Adipocyte (in vitro differentiated cells): ENCODE data around the gene KRTAP13-2.

Experiments
- DNase-seq: peaks from one replicate; pipeline ENCODE4 v3.0.0-alpha.2; 2015; ENCODE audit warnings: low read depth
- H3K27me3 ChIP-seq: replicated peaks from 2 replicates; pipeline ENCODE4 v1.7.0; 2013; ENCODE audit warnings: mild to moderate bottlenecking, low read length, moderate library complexity; ENCODE audit not compliant: control insufficient read depth, insufficient read depth
- H3K36me3 ChIP-seq: 2 replicates; pipeline ENCODE4 v1.7.0; 2013; ENCODE audit warnings: low read length, mild to moderate bottlenecking, moderate library complexity; ENCODE audit not compliant: control insufficient read depth, insufficient read depth, severe bottlenecking
- H3K4me1 ChIP-seq: 2 replicates; pipeline ENCODE4 v1.7.0; 2013; ENCODE audit warnings: mild to moderate bottlenecking, low read length, moderate library complexity; ENCODE audit not compliant: control insufficient read depth, insufficient read depth
- H3K4me3 ChIP-seq: 2 replicates; pipeline ENCODE4 v1.7.0; 2013; ENCODE audit warnings: mild to moderate bottlenecking, low read length, moderate library complexity
- H3K9ac ChIP-seq: 2 replicates; pipeline ENCODE4 v1.7.0; 2013; ENCODE audit warnings: mild to moderate bottlenecking, low read length, moderate library complexity
- H3K9me3 ChIP-seq: 2 replicates; pipeline ENCODE4 v1.7.0; 2013; ENCODE audit warnings: mild to moderate bottlenecking, low read length, moderate library complexity; ENCODE audit not compliant: control insufficient read depth

KRTAP13-2 gene

DNA sequence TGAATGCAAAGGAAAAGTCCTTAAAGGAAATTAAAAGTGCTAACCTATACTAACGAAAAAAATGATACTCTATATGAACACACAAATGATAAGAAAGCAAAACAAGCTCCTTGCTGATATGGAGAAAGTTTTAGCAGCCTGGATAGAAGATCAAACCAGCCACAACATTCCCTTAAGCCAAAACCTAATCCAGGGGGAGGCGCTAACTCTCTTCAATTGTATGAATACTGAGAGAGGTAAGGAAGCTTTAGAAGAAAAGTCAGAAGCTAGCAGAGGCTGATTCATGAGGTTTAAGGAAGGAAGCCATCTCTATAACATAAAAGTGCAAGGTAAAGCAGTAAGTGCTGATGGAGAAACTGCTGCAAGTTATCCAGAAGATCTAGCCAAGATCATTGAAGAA, 27.1 kb downstream of the KRTAP13-2 start:
- Histone ChIP-seq H3K9me3 (peaks cover 7% of the 10 kb centered on the region), H3K4me1 (peaks cover 21% of the 10 kb centered on the region)

DNA sequence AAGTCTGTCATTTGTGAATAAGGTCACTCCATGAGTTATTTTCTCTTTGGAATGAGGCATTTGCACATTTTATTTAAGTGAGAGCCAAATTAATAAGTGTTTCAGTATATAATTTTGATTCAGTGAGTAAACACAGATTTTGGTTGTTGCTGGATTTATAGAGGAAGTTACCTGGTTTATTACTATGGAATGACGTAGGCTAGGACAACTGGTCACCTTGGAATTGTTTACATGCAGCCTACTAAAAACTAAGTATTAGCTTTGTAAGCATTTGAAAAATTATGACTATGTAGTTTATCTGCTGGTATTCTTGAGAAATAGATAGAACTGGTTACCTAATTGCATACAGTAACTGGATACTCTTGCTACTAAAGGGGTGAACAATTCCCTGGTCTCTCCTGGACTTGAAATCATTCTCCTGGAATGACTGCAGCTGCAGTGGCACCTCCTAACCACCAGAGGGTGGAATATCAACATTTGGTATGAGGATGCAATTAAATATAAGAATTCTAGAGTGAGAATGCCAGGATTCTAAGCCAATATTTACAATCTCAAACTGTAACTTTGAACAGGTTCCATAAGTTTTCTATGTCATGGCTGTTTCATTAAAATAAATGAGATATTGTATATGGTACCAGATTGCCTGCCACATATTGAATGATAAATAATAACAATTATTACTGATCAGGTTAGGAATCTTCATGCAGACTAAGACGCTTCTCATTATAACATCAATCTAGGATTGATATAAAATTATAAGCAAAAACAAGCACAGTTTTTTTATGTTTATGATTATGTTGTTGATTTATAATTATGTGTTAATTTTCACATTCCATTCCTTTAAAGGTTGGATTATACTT, 31.1 kb downstream of the KRTAP13-2 start:
- Histone ChIP-seq H3K9me3 (peaks cover 7% of the 10 kb centered on the region), H3K27me3 (no peaks in the 10 kb centered on the region), H3K4me1 (peaks cover 43% of the 10 kb centered on the region), H3K36me3 (no peaks in the 10 kb centered on the region), H3K9ac (no peak overlapping the region), H3K4me3 (no peak overlapping the region)
- DNase-seq: peak; percentile 46

More for the DNA sequence above, 27.1 kb downstream of the KRTAP13-2 start:
- H3K27me3 ChIP-seq: peaks cover 3% of the 10 kb centered on the region
- no peak for DNase-seq
- H3K9ac ChIP-seq: no peak overlapping the region
- no peak overlapping the region for H3K4me3 ChIP-seq
- H3K36me3 ChIP-seq: no peaks in the 10 kb centered on the region

DNA sequence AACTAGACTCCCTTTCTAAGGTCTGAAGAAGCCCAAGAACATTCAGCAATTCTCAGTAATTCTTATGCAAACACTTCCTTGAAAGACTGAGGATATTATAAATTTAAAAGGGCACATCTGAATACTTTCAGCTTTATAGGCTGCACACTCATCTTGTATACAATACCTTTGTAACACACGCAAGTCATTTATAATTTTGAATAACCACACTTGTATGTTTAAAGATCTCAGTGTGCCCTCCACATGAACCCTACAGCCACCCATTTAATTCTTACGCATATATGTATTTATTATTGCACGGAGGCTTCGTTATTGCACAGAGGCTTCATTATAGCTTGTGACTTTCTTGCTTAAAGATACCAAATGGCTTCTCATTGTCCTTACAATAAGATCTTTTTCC, 33.4 kb downstream of the KRTAP13-2 start:
- no peak for DNase-seq
- Histone ChIP-seq H3K9ac (peak overlapping the region; percentile 44), H3K27me3 (no peaks in the 10 kb centered on the region), H3K4me1 (peaks cover 44% of the 10 kb centered on the region), H3K4me3 (no peak overlapping the region), H3K36me3 (no peaks in the 10 kb centered on the region), H3K9me3 (no peaks in the 10 kb centered on the region)

DNA sequence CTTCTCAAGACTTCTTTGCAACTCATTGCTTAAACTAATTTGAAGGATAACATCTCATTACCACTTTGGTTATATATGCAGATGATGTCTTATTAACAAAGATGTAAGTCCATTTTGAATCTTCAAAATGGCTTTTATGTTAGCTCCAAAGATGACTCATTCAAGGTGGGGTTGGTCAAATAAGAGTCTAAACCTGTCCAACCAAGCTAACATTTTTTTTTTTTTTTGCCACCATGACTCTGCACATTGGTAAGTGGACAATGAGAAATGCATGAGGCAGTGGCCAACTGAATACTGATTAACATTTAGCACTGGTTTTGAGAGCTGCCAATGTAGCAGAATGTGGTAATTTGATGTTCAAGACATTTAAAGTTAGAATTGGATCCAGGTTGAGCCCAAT, 34.3 kb downstream of the KRTAP13-2 start:
- peak overlapping the region; percentile 63 for H3K9ac ChIP-seq
- H3K36me3 ChIP-seq: no peaks in the 10 kb centered on the region
- no peaks in the 10 kb centered on the region for H3K27me3 ChIP-seq
- H3K4me1 ChIP-seq: peaks cover 44% of the 10 kb centered on the region
- H3K9me3 ChIP-seq: no peaks in the 10 kb centered on the region
- no peak for DNase-seq
- H3K4me3 ChIP-seq: no peak overlapping the region

DNA sequence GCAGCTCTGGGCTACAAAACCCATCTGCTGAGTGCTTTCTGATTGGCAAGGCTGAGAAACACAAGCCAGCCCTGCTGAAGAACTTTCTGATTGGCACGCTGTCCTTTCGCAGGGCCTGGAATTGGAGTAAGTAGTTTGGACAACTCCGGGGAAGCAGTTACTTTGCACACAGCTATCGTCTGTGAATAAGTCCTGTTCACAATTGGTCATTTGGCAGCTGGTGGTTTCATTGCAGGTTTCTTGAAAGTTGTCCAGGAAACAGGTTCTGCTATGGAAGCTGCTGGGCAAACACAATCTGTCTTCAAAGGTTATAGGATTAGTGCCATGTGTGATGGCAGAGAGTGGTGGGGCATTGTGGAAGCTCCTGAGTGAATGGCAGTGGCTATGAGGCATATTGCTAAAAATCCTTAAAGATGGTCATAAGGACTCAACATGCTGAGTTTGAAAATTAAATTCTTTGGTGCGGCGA, 34.8 kb downstream of the KRTAP13-2 start, which contains the start of gene KRTAP27-1:
KRTAP27-1 (minus strand) TSS at position 419 of the 469 bp plus-strand sequence; CDS start at position 393, 26 bp downstream.
- peaks cover 44% of the 10 kb centered on the region for H3K4me1 ChIP-seq
- peak within 1 kb of the TSS; percentile 63 for H3K9ac ChIP-seq
- no peak for DNase-seq
- no peaks in the 10 kb centered on the region for H3K27me3 ChIP-seq
- H3K36me3 ChIP-seq: no peaks in the 10 kb centered on the region
- H3K9me3 ChIP-seq: no peaks in the 10 kb centered on the region
- H3K4me3 ChIP-seq: peak within 1 kb of the TSS; percentile 18

DNA sequence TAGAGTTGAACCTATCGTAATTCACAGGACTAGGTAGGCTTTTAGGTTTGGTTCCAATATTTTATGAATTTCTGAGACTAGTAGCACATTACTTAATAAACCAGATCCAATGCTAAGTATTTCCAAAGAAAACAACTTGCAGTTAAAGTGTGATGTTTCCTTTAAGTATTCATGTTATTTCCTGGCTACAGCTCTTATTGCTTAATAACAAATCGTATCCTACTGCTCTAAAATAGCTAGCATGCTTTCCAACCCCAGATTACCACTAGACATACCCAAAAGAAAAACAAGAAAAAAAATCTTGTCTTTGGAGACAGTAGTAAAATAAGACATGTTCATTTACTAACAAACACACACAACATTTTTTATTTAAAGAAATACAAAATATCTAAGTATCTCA, 35.5 kb downstream of the KRTAP13-2 start:
- H3K4me1 ChIP-seq: peaks cover 44% of the 10 kb centered on the region
- H3K9ac ChIP-seq: peak overlapping the region; percentile 63
- DNase-seq: peak; percentile 2
- no peaks in the 10 kb centered on the region for H3K36me3 ChIP-seq
- H3K4me3 ChIP-seq: peak overlapping the region; percentile 18
- H3K9me3 ChIP-seq: no peaks in the 10 kb centered on the region
- H3K27me3 ChIP-seq: no peaks in the 10 kb centered on the region

DNA sequence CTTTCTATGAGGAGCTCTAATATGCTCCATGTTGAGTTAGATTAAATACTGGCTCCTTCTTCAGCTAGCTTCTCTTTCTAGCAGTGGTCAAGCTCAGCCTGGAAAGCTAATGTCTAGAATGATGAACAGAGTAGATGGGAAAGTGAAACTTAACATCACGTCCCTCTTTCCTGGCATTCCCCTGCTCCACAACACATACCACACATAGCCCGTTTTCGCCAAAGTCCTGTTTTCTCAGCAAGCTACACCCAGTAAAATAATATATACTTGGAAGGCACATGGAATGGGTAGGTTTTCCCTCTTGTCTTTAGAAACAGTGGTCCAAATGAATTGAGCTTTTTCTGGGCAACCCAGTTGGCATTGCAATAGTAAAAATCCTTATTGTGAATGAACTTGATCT, 38.3 kb downstream of the KRTAP13-2 start:
- H3K4me1 ChIP-seq: peaks cover 28% of the 10 kb centered on the region
- no peaks in the 10 kb centered on the region for H3K9me3 ChIP-seq
- H3K36me3 ChIP-seq: no peaks in the 10 kb centered on the region
- no peak overlapping the region for H3K9ac ChIP-seq
- peak overlapping the region; percentile 1 for H3K4me3 ChIP-seq
- no peak for DNase-seq
- no peaks in the 10 kb centered on the region for H3K27me3 ChIP-seq

DNA sequence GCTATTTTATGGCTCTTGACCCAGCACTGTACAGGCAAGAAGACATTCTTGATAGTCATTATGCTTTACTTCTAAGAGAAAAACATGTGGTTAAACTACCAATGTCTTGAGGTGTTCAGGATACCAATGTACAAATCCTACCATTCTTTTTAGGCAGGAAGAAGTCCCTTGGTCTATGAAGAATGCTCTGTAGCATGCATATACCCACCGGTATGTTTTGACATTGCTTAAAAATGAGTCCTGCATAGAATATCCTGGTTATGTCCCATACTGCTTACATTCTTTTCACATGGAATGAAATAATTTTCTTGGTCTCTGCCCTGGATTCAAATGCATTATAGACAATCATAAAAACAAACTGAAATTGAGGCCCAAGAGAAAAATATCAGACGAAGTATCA, 39.4 kb downstream of the KRTAP13-2 start:
- peaks cover 18% of the 10 kb centered on the region for H3K4me1 ChIP-seq
- H3K27me3 ChIP-seq: no peaks in the 10 kb centered on the region
- H3K4me3 ChIP-seq: no peak overlapping the region
- no peak for DNase-seq
- H3K9ac ChIP-seq: no peak overlapping the region
- no peaks in the 10 kb centered on the region for H3K36me3 ChIP-seq
- H3K9me3 ChIP-seq: peaks cover under 1% of the 10 kb centered on the region

DNA sequence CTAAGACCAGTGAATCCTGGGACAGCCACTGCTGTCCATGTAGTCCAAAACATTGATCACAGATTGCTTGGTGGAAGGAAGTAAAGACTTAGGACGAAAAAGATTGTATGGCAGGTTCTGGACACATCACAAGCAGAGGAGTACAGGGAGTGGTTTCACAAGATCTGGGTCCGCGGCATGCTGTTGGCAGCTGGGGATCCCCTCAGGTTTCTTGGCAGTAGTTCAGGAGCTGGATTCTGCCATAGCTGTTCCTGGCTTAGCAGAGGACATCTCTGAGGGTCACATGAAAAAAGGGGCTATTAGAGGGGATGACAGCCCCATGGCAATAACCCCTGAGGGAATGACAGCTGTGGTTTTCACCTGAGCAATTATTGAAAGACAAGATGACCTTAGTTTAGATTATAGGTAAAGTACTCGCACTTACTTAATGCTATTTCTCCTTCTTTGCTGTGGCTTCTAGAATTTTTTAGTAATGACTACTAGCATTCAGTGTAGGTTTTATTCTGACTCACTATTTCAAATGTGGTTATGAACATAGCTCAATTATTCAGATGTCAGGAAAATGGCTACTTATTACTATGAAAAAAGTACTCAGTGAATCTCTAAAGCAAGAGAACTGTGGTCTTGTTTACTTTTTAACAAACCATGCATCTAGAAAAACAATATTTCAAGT, 42.7 kb downstream of the KRTAP13-2 start:
- Histone ChIP-seq H3K9ac (no peak overlapping the region), H3K27me3 (no peaks in the 10 kb centered on the region), H3K4me3 (no peak overlapping the region), H3K36me3 (no peaks in the 10 kb centered on the region), H3K9me3 (peaks cover 24% of the 10 kb centered on the region), H3K4me1 (no peaks in the 10 kb centered on the region)
- no peak for DNase-seq

DNA sequence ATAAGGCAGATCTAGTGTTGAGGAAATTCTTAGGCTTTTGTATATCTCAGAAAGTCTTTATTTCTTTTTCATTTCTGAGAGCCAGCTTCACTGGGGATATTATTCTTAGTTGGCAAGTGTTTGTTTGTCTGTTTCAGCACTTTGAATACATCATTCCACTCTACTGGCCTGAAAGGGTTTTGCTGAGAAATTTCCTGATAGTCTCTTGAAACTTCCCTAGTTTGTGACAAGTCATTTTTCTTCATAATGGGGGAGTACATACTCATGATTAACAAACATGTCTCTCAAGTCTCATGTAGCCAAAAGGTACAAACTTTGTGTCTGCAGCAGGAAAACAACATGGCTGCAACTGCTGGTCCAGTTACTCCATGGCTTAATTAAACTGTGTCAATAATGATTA, 45.7 kb downstream of the KRTAP13-2 start:
- Histone ChIP-seq H3K4me1 (no peaks in the 10 kb centered on the region), H3K4me3 (no peak overlapping the region), H3K27me3 (no peaks in the 10 kb centered on the region), H3K36me3 (no peaks in the 10 kb centered on the region), H3K9me3 (peaks cover 24% of the 10 kb centered on the region), H3K9ac (no peak overlapping the region)
- DNase-seq: no peak
